ENCODE results near the gene MICAL3.

DNA sequence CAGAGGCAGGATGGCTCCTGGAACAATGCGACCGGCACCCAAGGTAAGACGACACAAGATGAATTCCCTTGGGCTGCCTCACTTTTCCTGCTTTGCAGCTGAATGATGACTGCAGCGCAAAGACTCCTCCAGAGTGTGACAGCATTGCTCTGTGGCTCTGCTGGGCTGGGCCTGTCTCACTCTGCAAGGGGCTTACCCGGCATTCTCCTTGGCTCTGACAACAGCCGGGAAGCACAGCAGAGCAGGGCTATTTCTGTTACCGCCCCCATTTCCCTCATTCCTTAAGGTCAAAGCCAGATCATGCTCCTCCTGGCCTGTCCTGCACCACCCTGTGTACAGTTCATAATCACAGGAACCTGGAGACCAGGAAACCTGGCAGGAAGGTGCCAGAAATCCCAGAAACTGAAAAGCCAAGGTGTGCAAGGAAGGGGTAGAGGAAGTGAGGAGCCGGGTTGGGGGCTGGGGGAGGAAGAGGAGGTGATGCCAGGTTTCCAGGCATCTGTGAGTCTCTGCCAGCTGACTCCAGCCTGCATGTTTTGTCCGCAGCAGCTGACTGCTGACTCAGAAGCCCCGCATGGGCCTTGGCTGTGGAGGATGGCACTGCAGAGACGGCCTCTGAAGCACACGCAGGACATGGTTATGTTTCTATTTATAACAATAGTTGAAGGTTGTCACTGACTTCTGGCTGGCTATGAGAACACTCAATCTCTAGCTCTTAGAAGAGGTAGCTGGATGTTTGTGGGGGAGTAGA is 113.6 kb downstream of the MICAL3 start:
- TF ChIP-seq, protein P1, sequence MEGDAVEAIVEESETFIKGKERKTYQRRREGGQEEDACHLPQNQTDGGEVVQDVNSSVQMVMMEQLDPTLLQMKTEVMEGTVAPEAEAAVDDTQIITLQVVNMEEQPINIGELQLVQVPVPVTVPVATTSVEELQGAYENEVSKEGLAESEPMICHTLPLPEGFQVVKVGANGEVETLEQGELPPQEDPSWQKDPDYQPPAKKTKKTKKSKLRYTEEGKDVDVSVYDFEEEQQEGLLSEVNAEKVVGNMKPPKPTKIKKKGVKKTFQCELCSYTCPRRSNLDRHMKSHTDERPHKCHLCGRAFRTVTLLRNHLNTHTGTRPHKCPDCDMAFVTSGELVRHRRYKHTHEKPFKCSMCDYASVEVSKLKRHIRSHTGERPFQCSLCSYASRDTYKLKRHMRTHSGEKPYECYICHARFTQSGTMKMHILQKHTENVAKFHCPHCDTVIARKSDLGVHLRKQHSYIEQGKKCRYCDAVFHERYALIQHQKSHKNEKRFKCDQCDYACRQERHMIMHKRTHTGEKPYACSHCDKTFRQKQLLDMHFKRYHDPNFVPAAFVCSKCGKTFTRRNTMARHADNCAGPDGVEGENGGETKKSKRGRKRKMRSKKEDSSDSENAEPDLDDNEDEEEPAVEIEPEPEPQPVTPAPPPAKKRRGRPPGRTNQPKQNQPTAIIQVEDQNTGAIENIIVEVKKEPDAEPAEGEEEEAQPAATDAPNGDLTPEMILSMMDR (IDR thresholded peaks at IDR 0.05): peak in 4 of 5 experiments; percentile 10 to 48 (median 26)
- TF ChIP-seq POLR2A (IDR thresholded peaks at IDR 0.05) (no peak), EP300 (IDR thresholded peaks at IDR 0.05) (peak in 1 of 2 donors; percentile 76)

All from tibial nerve (tissue), 4 donors.